ENCODE results near the gene GAB1.

Gene GAB1

DNA sequence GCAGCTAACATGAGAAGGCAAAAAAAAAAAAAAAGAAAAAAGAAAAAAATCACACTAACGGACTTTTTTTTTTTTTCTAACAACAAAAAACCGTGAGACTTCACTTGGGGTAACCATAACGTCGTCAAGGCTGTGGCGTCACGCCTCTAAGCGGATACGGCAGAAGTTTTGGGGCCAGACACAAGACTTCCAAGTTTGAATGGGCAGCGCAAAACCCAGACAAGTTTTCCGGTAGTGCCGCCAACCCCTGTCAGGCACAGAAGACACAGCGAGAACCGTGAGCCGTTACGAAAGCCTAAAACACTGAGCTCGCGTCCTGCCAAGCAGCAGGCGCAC, 176.3 kb downstream of the GAB1 start:
- DNase-seq: no peak

GRCh38 chr4:143513314-143514168, 176.9 kb downstream of the GAB1 start, which contains the start of gene SMARCA5:
TSS of gene SMARCA5 (plus strand) at chr4:143513702. CDS start at chr4:143513925, 223 bp downstream.
- DNase-seq: peak; percentile 90

DNA sequence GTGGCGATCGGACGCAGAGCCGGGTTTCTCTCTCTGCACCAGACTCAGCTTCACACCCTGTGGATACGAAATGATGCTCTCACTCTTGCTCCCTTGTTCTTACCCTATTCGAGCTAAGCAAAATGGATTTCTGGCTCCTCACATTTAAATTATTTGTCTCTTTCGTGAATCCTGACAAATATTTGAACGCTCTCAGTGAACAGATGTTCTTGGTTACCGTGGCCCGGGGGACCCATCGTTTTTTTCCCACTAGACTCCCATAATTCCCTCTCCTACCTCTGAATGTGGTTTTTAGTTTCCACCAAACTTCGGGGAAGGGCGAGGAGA, 177.5 kb downstream of the GAB1 start:
- no peak for DNase-seq

DNA sequence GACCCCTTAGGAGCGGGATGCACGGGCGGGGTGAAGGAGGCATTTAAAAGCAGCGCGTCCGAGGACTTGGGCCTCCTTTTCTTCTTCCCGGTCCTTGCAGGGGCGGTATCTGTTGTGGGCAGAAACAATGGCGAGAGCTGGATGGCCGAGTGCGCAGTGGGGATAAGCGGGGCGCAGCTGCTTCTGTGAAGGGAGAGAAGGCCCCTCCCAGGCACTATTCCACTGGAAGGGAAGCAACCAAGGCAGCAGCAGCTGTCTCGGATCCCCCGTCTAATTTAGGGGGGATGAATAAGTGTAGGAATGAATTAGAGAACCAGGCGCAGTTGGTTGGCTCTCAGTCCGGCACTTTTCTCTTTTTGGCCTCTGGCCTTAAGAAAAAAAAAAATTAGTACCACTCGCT, 177.8 kb downstream of the GAB1 start:
- DNase-seq: peak; percentile 7

DNA sequence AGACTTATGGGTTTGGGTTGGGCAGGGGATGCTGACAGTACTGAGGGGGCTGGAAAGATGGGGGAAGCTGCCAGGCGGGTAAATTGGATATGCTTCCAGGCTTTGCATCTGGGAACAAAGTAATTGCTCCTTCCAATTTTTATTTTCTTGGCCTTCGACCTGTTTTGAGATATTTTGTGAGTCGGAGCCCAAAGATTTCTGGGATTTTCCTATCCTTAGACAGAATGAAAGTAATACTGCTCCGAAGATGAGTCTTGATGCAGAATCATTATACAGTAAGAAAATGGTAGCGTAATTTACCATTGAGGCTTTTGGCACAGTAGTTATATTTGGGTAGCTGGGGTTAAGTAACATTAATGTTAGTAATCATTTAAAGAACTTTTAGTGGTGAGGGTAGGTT, 178.2 kb downstream of the GAB1 start:
- DNase-seq: no peak

- DNase-seq: no peak
Measured at GRCh38 chr4:143515905-143516304, 179.2 kb downstream of the GAB1 start.

GRCh38 chr4:143517764-143518163, 181.1 kb downstream of the GAB1 start:
- no peak for DNase-seq
